OCI-LY7 (cell line): ENCODE data around the gene LPCAT3. TPM values are rescaled to one million over a fixed set of nuclear protein-coding genes. Genes with fewer than 3 reads are reported as not detected.
A peak's percentile ranks its signal among the peaks of the same experiment; 100 is the strongest.

ENCODE experiments used
- BruUV-seq: library from RNA; stranded (reverse); fragments of 400-500 nt; replicated peaks from 2 replicates; lab custom pipeline; 2021; lab: Mats Ljungman, UMichigan
- CTCF ChIA-PET: fragments of 300-600 bp; sonication (Branson Sonifier 250); formaldehyde crosslinking; loops from one replicate; lab custom pipeline; 2022; ENCODE audit warnings: antibody characterized with exemption; ENCODE audit not compliant: unreplicated experiment; lab: Charles Lee
- POLR2A ChIA-PET: fragments of 300-600 bp; sonication (Branson Sonifier 250); formaldehyde crosslinking; loops from one replicate; lab custom pipeline; 2022; ENCODE audit warnings: antibody characterized with exemption; lab: Charles Lee
- DNase-seq: peaks from one replicate; pipeline ENCODE4 v3.0.0-alpha.2; 2015; ENCODE audit warnings: low spot score
- H2AFZ ChIP-seq: fragments of 200-600 bp; sonication (generic), shearing (Covaris generic); 2 replicates; pipeline ENCODE4 v1.6.1; 2014; ENCODE audit warnings: mild to moderate bottlenecking, antibody characterized with exemption, low read length, moderate library complexity
- H3K27ac ChIP-seq: fragments of 200-600 bp; sonication (generic); 2 replicates; pipeline ENCODE4 v1.5.1; 2014; ENCODE audit warnings: mixed run types, low read depth, mild to moderate bottlenecking, moderate library complexity, low read length, inconsistent platforms; ENCODE audit not compliant: poor library complexity, severe bottlenecking
- H3K36me3 ChIP-seq: fragments of 200-600 bp; sonication (generic); 2 replicates; pipeline ENCODE4 v1.6.1; 2014; ENCODE audit warnings: mild to moderate bottlenecking, antibody characterized with exemption, low read length, moderate library complexity, mixed read lengths; ENCODE audit not compliant: insufficient read depth
- H3K4me1 ChIP-seq: fragments of 200-600 bp; sonication (generic); 2 replicates; pipeline ENCODE4 v1.5.1; 2014; ENCODE audit warnings: mild to moderate bottlenecking, low read length; ENCODE audit not compliant: insufficient read depth, poor library complexity, severe bottlenecking
- H3K4me2 ChIP-seq: fragments of 200-600 bp; sonication (generic); 2 replicates; pipeline ENCODE4 v1.6.1; 2014; ENCODE audit warnings: mild to moderate bottlenecking, low read length
- H3K4me3 ChIP-seq: fragments of 200-600 bp; sonication (generic); 2 replicates; pipeline ENCODE4 v1.5.1; 2014; ENCODE audit warnings: mild to moderate bottlenecking, low read depth, low read length; ENCODE audit not compliant: poor library complexity, severe bottlenecking
- H3K79me2 ChIP-seq: fragments of 200-600 bp; sonication (generic); 2 replicates; pipeline ENCODE4 v1.6.1; 2016; ENCODE audit warnings: low read depth, mild to moderate bottlenecking, low read length, moderate library complexity, mixed read lengths; ENCODE audit not compliant: insufficient read depth
- H3K9me2 ChIP-seq: fragments of 200-600 bp; sonication (generic); 2 replicates; pipeline ENCODE4 v1.6.1; 2016; ENCODE audit warnings: mild to moderate bottlenecking, low read length, mixed read lengths; ENCODE audit not compliant: insufficient read depth
- H3K9me3 ChIP-seq: fragments of 200-600 bp; sonication (generic); 2 replicates; pipeline ENCODE4 v1.6.1; 2014; ENCODE audit warnings: mild to moderate bottlenecking, mixed run types, low read length, mixed read lengths
- H4K20me1 ChIP-seq: fragments of 200-600 bp; sonication (generic); 2 replicates; pipeline ENCODE4 v1.6.1; 2014; ENCODE audit warnings: mild to moderate bottlenecking, antibody characterized with exemption, low read length, moderate library complexity, mixed read lengths; ENCODE audit not compliant: insufficient read depth
- CTCF ChIP-seq: fragments of 200-600 bp; sonication (generic); conservative IDR thresholded peaks from 2 replicates; pipeline ENCODE4 v1.5.1; 2014; ENCODE audit warnings: mild to moderate bottlenecking, antibody characterized with exemption, low read length, moderate library complexity, mixed read lengths
- EZH2phosphoT487 ChIP-seq: fragments of 200-600 bp; sonication (generic); IDR thresholded peaks from 2 replicates; pipeline ENCODE4 v1.6.1; 2018; ENCODE audit warnings: low read depth, borderline replicate concordance, mild to moderate bottlenecking, mixed run types, antibody characterized with exemption, low read length, moderate library complexity, mixed read lengths
- intact Hi-C: fragments of 100-400 bp; cut with micrococcal nuclease; formaldehyde crosslinking; loops from one replicate; pipeline ENCODE4 v1.10.0; 2022; ENCODE audit not compliant: unreplicated experiment
- total RNA-seq, 2 experiments: library from RNA; depleted of rRNA in 1 of 2; stranded (reverse); fragments of >200 nt in 1 of 2; shearing (Covaris generic) in 1 of 2; gene quantifications; 2 replicates each; pipeline ENCODE4 v1.2.3, GENCODE V29; 2014 to 2022

Gene LPCAT3
- total RNA-seq, 2 experiments from 2014 or later, result 17.4 to 29.7 TPM

GRCh38 chr12:6935371-6936193 lies 82.7 kb downstream of the LPCAT3 start:
- Histone ChIP-seq H3K27ac (no peak overlapping the region), H3K4me1 (peaks cover 20% of the 10 kb centered on the region), H3K4me3 (peak overlapping the region; percentile 81), H3K36me3 (peaks cover 7% of the 10 kb centered on the region; the same call in 1 of the 2 replicates), H3K9me3 (no peaks in the 10 kb centered on the region), H2AFZ (no peak overlapping the region), H4K20me1 (no peaks in the 10 kb centered on the region), H3K4me2 (peak overlapping the region; percentile 86), H3K9me2 (no peaks in the 10 kb centered on the region), H3K79me2 (peaks cover 5% of the 10 kb centered on the region; the same call in 1 of the 2 replicates)
- BruUV-seq, result no TSS peak
- CTCF ChIA-PET, result no interaction called here
- intact Hi-C loops, result loop anchor here (2.0 to 5.0 kb wide), 3 partner anchors 37 to 63 kb away; partner anchors contain the start of genes EMG1, PHB2 and SPSB2
- DNase-seq, result no peak
- POLR2A ChIA-PET, result interaction anchor here (0.6 to 1.5 kb wide), 4 partner anchors 8 to 48 kb away, joined by 3 to 4 read pairs (median 3); partner anchors contain the start of genes C12orf57, LRRC23 and RNU7-1
- TF ChIP-seq CTCF (no peak), EZH2phosphoT487 (no peak)

- no peak for DNase-seq
- no peaks in the 10 kb centered on the region for H3K9me3 ChIP-seq
- H3K79me2 ChIP-seq, result peaks cover 5% of the 10 kb centered on the region; the same call in 1 of the 2 replicates
- TF ChIP-seq EZH2phosphoT487 (no peak), CTCF (no peak)
- no peak overlapping the region for H3K4me2 ChIP-seq
- peaks cover 7% of the 10 kb centered on the region; the same call in 1 of the 2 replicates for H3K36me3 ChIP-seq
- no peak overlapping the region for H3K4me3 ChIP-seq
- POLR2A ChIA-PET, result no interaction called here
- CTCF ChIA-PET, result no interaction called here
- H4K20me1 ChIP-seq, result no peaks in the 10 kb centered on the region
- BruUV-seq, result no TSS peak
- H3K9me2 ChIP-seq, result no peaks in the 10 kb centered on the region
- H3K27ac ChIP-seq, result no peak overlapping the region
- intact Hi-C loops, result no loop called here
- H3K4me1 ChIP-seq, result peaks cover 20% of the 10 kb centered on the region
- no peak overlapping the region for H2AFZ ChIP-seq
These were observed 84.2 kb downstream of the LPCAT3 start for GRCh38 chr12:6934110-6934509.
